ENCODE measurements around the gene CCL26.

GRCh38 chr7:75789361-75789924 is 17.4 kb upstream of the CCL26 start:
- TF ChIP-seq MXI1 (IDR thresholded peaks at IDR 0.05; ENCODE audit: low read depth, low read length) (no peak), FIP1L1 (IDR thresholded peaks at IDR 0.05; ENCODE audit: low read depth, low read length, poor library complexity, severe bottlenecking) (no peak), ZNF121 (CRISPR knock-in tag; conservative IDR thresholded peaks at IDR 0.05) (no peak), NR2F6 (CRISPR knock-in tag; IDR thresholded peaks at IDR 0.05) (no peak), FOXK2 (conservative IDR thresholded peaks at IDR 0.05 in 1 of 2, IDR thresholded peaks at IDR 0.05 in 1 of 2; ENCODE audit: low read depth in 2 of 2) (no peak)
- TF ChIP-seq, protein P1, sequence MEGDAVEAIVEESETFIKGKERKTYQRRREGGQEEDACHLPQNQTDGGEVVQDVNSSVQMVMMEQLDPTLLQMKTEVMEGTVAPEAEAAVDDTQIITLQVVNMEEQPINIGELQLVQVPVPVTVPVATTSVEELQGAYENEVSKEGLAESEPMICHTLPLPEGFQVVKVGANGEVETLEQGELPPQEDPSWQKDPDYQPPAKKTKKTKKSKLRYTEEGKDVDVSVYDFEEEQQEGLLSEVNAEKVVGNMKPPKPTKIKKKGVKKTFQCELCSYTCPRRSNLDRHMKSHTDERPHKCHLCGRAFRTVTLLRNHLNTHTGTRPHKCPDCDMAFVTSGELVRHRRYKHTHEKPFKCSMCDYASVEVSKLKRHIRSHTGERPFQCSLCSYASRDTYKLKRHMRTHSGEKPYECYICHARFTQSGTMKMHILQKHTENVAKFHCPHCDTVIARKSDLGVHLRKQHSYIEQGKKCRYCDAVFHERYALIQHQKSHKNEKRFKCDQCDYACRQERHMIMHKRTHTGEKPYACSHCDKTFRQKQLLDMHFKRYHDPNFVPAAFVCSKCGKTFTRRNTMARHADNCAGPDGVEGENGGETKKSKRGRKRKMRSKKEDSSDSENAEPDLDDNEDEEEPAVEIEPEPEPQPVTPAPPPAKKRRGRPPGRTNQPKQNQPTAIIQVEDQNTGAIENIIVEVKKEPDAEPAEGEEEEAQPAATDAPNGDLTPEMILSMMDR (IDR thresholded peaks at IDR 0.05 in 2 of 3, conservative IDR thresholded peaks at IDR 0.05 in 1 of 3; ENCODE audit: insufficient read depth in 2 of 3, low read depth in 1 of 3, low read length in 3 of 3) = no peak
